Type B pancreatic cell (in vitro differentiated cells): ENCODE results near the gene ING3. TPM values are rescaled to one million over a fixed set of nuclear protein-coding genes. Genes with fewer than 3 reads are reported as not detected.

Experiments
- DNase-seq: peaks from one replicate; pipeline ENCODE4 v3.0.0; 2021; ENCODE audit warnings: mixed read lengths; ENCODE audit not compliant: unreplicated experiment; ENCODE audit errors: extremely low spot score
- H3K27ac Mint-ChIP-seq: 2 replicates; pipeline ENCODE4 v1.8.0; 2021; ENCODE audit warnings: mild to moderate bottlenecking, mixed read lengths
- H3K27me3 Mint-ChIP-seq: 2 replicates; pipeline ENCODE4 v1.8.0; 2021; ENCODE audit warnings: mixed read lengths
- H3K36me3 Mint-ChIP-seq: 2 replicates; pipeline ENCODE4 v1.8.0; 2021; ENCODE audit warnings: mixed read lengths
- H3K4me1 Mint-ChIP-seq: one replicate; pipeline ENCODE4 v1.8.0; 2021; ENCODE audit warnings: mixed read lengths; ENCODE audit not compliant: unreplicated experiment
- H3K4me3 Mint-ChIP-seq: 2 replicates; pipeline ENCODE4 v1.8.0; 2021; ENCODE audit warnings: mild to moderate bottlenecking, mixed read lengths
- H3K9me3 Mint-ChIP-seq: 2 replicates; pipeline ENCODE4 v1.8.0; 2021; ENCODE audit warnings: mixed read lengths
- CTCF ChIP-seq: fragments of 200-600 bp; sonication (generic); conservative IDR thresholded peaks from 2 replicates; pipeline ENCODE4 v1.5.0; 2021; ENCODE audit warnings: antibody characterized with exemption, mild to moderate bottlenecking
- total RNA-seq: library from RNA; stranded (reverse); gene quantifications from 2 replicates; pipeline ENCODE4 v1.2.1, GENCODE V29; 2021; ENCODE audit warnings: low replicate concordance

Gene ING3
- total RNA-seq, 1 donor from 2014 or later, result 20.7 TPM

GRCh38 chr7:120990468-120991118 lies 40.0 kb downstream of the ING3 start:
- Mint-ChIP-seq H3K9me3 (no peaks in the 10 kb centered on the region), H3K27me3 (peaks cover 36% of the 10 kb centered on the region), H3K27ac (no peak overlapping the region), H3K4me1 (peaks cover 20% of the 10 kb centered on the region), H3K4me3 (peak overlapping the region; percentile 88), H3K36me3 (peaks cover 4% of the 10 kb centered on the region)
- no peak for TF ChIP-seq CTCF
- no peak for DNase-seq

- H3K4me3 Mint-ChIP-seq, result peak overlapping the region; percentile 88
- TF ChIP-seq CTCF, result no peak
- no peaks in the 10 kb centered on the region for H3K9me3 Mint-ChIP-seq
- H3K27me3 Mint-ChIP-seq, result peaks cover 36% of the 10 kb centered on the region
- H3K4me1 Mint-ChIP-seq, result peaks cover 20% of the 10 kb centered on the region
- DNase-seq, result no peak
- H3K27ac Mint-ChIP-seq, result no peak overlapping the region
- H3K36me3 Mint-ChIP-seq, result peaks cover 4% of the 10 kb centered on the region
Observed at GRCh38 chr7:120991161-120991560, 40.6 kb downstream of the ING3 start.

GRCh38 chr7:120991581-120991980 lies 41.0 kb downstream of the ING3 start:
- Mint-ChIP-seq H3K9me3 (no peaks in the 10 kb centered on the region), H3K36me3 (peaks cover 4% of the 10 kb centered on the region), H3K27ac (no peak overlapping the region), H3K4me1 (peaks cover 21% of the 10 kb centered on the region), H3K27me3 (peaks cover 36% of the 10 kb centered on the region), H3K4me3 (peak overlapping the region; percentile 88)
- DNase-seq, result no peak
- no peak for TF ChIP-seq CTCF

DNA sequence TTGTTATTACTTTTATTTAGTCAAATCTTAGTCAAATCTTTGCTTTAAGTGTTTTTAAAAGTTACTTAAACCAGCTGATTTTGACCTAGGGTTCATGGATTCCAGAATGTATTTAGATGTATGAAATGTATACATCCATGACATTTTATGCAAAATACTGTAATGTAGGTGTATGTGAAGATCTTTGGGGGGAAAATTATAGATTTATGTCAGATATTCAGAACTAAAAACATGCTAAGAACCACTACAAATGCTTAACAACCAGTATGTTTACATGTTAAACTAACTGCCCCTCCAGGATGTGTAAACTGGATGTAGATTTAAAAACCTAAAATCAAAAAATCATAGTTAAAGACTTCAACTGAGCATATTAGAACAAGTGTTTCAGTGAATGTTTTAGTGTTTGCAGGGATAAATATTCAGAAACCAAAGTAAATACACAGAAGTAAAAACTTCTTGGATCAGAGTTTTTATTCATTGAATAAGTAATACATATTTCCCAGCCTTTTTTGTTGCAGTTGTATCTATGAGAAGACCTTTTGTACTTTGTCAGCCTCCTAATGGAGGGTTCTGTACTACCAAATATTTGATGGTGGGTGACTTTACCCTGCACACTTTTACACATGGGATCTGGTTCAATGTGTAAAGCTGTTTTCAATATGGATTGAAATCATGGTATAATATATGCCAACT lies 41.8 kb downstream of the ING3 start:
- peaks cover 21% of the 10 kb centered on the region for H3K4me1 Mint-ChIP-seq

GRCh38 chr7:120992965-120993494 lies 42.5 kb downstream of the ING3 start:
- no peak overlapping the region for H3K27ac Mint-ChIP-seq
- peaks cover 9% of the 10 kb centered on the region for H3K36me3 Mint-ChIP-seq

More for the DNA sequence above, 41.8 kb downstream of the ING3 start:
- peaks cover 9% of the 10 kb centered on the region for H3K36me3 Mint-ChIP-seq
- DNase-seq, result no peak
- no peak for TF ChIP-seq CTCF
- H3K4me3 Mint-ChIP-seq, result peak overlapping the region; percentile 82
- peaks cover 36% of the 10 kb centered on the region for H3K27me3 Mint-ChIP-seq
- no peak overlapping the region for H3K27ac Mint-ChIP-seq
- peaks cover 4% of the 10 kb centered on the region for H3K9me3 Mint-ChIP-seq

More at GRCh38 chr7:120992965-120993494, 42.5 kb downstream of the ING3 start:
- peaks cover 15% of the 10 kb centered on the region for H3K4me1 Mint-ChIP-seq
- H3K4me3 Mint-ChIP-seq, result peak overlapping the region; percentile 82
- peaks cover 4% of the 10 kb centered on the region for H3K9me3 Mint-ChIP-seq
- no peak for TF ChIP-seq CTCF
- DNase-seq, result no peak
- peaks cover 30% of the 10 kb centered on the region for H3K27me3 Mint-ChIP-seq
